ENCODE data around the gene MACROH2A1.

Gene MACROH2A1

GRCh38 chr5:135396459-135397055 is 2.5 kb downstream of the MACROH2A1 start:
- no peak for DNase-seq

GRCh38 chr5:135395866-135396265 is 3.2 kb downstream of the MACROH2A1 start:
- no peak for DNase-seq

GRCh38 chr5:135395451-135395850 is 3.6 kb downstream of the MACROH2A1 start:
- no peak for DNase-seq

GRCh38 chr5:135394095-135394494 is 4.9 kb downstream of the MACROH2A1 start:
- no peak for DNase-seq

GRCh38 chr5:135393691-135394090 is 5.3 kb downstream of the MACROH2A1 start:
- DNase-seq: no peak

GRCh38 chr5:135393229-135393628 is 5.8 kb downstream of the MACROH2A1 start:
- no peak for DNase-seq

GRCh38 chr5:135392256-135392655 is 6.8 kb downstream of the MACROH2A1 start:
- no peak for DNase-seq

- no peak for DNase-seq
These were observed 7.2 kb downstream of the MACROH2A1 start for GRCh38 chr5:135391869-135392255.

GRCh38 chr5:135391116-135391868 is 7.7 kb downstream of the MACROH2A1 start:
- DNase-seq: no peak

- no peak for DNase-seq
These were observed 10.1 kb downstream of the MACROH2A1 start for GRCh38 chr5:135388860-135389435.

GRCh38 chr5:135387629-135387960 is 11.4 kb downstream of the MACROH2A1 start:
- DNase-seq: no peak

- DNase-seq: no peak
These were observed 12.0 kb downstream of the MACROH2A1 start for GRCh38 chr5:135386886-135387628.

- no peak for DNase-seq
These were observed 12.9 kb downstream of the MACROH2A1 start for GRCh38 chr5:135386096-135386495.

GRCh38 chr5:135385576-135385975 is 13.5 kb downstream of the MACROH2A1 start:
- DNase-seq: no peak

GRCh38 chr5:135384898-135385297 is 14.1 kb downstream of the MACROH2A1 start:
- no peak for DNase-seq

- no peak for DNase-seq
These were observed 15.1 kb downstream of the MACROH2A1 start for GRCh38 chr5:135383803-135384495.

- no peak for DNase-seq
These were observed 16.1 kb downstream of the MACROH2A1 start for GRCh38 chr5:135382981-135383380.

- no peak for DNase-seq
These were observed 16.8 kb downstream of the MACROH2A1 start for GRCh38 chr5:135382106-135382790.

GRCh38 chr5:135379046-135379654 is 19.9 kb downstream of the MACROH2A1 start:
- DNase-seq: no peak

GRCh38 chr5:135377751-135378680 is 21.0 kb downstream of the MACROH2A1 start:
- peak; percentile 32 for DNase-seq

Measured in right forelimb (tissue), 1 donor.